Breast epithelium (tissue), 3 donors: ENCODE results near the gene KLK2.

Experiments
- POLR2A ChIP-seq: fragments of 450-650 bp; IDR thresholded peaks from one replicate; pipeline ENCODE4 v1.6.1; 2016; ENCODE audit warnings: antibody characterized with exemption, mild to moderate bottlenecking, moderate library complexity
- POLR2AphosphoS5 ChIP-seq, 3 donors: sonication (generic); formaldehyde crosslinking; IDR thresholded peaks; one replicate each; pipeline ENCODE4 v1.6.1; 2017; ENCODE audit warnings: antibody characterized with exemption in 3 of 3
- TF ChIP-seq, protein P1 (sequence below), 3 donors: fragments of 450-650 bp; IDR thresholded peaks; one replicate each; pipeline ENCODE4 v1.5.1; 2016 to 2017; ENCODE audit warnings: antibody characterized with exemption in 3 of 3, mild to moderate bottlenecking in 3 of 3, moderate library complexity in 3 of 3

DNA sequence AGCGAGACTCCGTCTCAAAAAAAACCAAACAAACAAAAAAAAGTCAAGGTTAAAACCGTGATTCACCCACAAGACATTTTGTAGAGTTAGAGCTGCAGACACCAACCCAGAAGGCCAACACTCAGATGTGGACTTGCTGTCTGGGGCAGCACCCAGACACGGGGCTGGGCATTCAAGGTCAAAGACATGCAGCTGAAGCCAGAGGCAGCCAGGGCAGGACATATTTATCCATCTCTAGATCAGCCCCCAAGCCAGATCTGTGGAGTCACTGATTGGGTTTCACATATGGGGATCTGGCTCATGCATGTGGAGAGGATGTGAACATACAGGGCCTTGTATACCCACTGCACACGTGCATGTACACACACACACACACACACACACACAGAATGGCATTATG lies 43.4 kb upstream of the KLK2 start:
- TF ChIP-seq, protein P1, sequence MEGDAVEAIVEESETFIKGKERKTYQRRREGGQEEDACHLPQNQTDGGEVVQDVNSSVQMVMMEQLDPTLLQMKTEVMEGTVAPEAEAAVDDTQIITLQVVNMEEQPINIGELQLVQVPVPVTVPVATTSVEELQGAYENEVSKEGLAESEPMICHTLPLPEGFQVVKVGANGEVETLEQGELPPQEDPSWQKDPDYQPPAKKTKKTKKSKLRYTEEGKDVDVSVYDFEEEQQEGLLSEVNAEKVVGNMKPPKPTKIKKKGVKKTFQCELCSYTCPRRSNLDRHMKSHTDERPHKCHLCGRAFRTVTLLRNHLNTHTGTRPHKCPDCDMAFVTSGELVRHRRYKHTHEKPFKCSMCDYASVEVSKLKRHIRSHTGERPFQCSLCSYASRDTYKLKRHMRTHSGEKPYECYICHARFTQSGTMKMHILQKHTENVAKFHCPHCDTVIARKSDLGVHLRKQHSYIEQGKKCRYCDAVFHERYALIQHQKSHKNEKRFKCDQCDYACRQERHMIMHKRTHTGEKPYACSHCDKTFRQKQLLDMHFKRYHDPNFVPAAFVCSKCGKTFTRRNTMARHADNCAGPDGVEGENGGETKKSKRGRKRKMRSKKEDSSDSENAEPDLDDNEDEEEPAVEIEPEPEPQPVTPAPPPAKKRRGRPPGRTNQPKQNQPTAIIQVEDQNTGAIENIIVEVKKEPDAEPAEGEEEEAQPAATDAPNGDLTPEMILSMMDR (IDR thresholded peaks at IDR 0.05): no peak
- TF ChIP-seq POLR2A: no peak
- TF ChIP-seq POLR2AphosphoS5 (IDR thresholded peaks at IDR 0.05): no peak
